Endothelial cell of umbilical vein (primary cell): ENCODE measurements around the gene GLI1. TPM values are rescaled to one million over a fixed set of nuclear protein-coding genes. Genes with fewer than 3 reads are reported as not detected.

Experiments used
- BruUV-seq: library from RNA; stranded (reverse); fragments of 400-500 nt; replicated peaks from 2 replicates; lab custom pipeline; 2021; lab: Mats Ljungman, UMichigan
- CTCF ChIA-PET: fragments of 300-600, 350-600 bp; sonication (Branson Sonifier 250); formaldehyde crosslinking; loops from one replicate; lab custom pipeline; 2021; ENCODE audit warnings: antibody characterized with exemption, inconsistent platforms; lab: Charles Lee
- POLR2A ChIA-PET: fragments of 300-600, 350-600 bp; sonication (Branson Sonifier 250); formaldehyde crosslinking; loops from one replicate; lab custom pipeline; 2021; ENCODE audit warnings: antibody characterized with exemption, inconsistent platforms; lab: Charles Lee
- DNase-seq: peaks from one replicate; pipeline ENCODE4 v3.0.0-alpha.2; 2011; ENCODE audit warnings: low read depth, low spot score
- FAIRE-seq: peaks from 2 replicates; lab custom pipeline; 2011; peaks lifted over from hg19 to GRCh38; lab: Jason Lieb, UNC
- H2AFZ ChIP-seq: 2 replicates; pipeline ENCODE4 v1.6.0; 2012; ENCODE audit warnings: low read depth, low read length, control low read depth, inconsistent platforms
- H3K27ac ChIP-seq: 2 replicates; pipeline ENCODE4 v1.5.1; 2011; ENCODE audit warnings: low read depth, mild to moderate bottlenecking, control low read depth, low read length, moderate library complexity; ENCODE audit not compliant: insufficient read depth
- H3K27me3 ChIP-seq, 2 experiments: 2 replicates each; pipeline versions ENCODE4 v1.6.0 to v1.6.1; 2011; ENCODE audit warnings: low read length in 2 of 2, mixed read lengths in 1 of 2; ENCODE audit not compliant: control insufficient read depth in 2 of 2, insufficient read depth in 2 of 2
- H3K36me3 ChIP-seq, 2 experiments: 2 replicates in 1 of 2; 3 replicates in 1 of 2; pipeline ENCODE4 v1.5.1; 2011; ENCODE audit warnings: low read length in 2 of 2, mild to moderate bottlenecking in 1 of 2, moderate library complexity in 1 of 2; ENCODE audit not compliant: control insufficient read depth in 2 of 2, insufficient read depth in 2 of 2; ENCODE audit errors: extremely low read depth in 1 of 2
- H3K4me1 ChIP-seq: 3 replicates; pipeline ENCODE4 v1.5.1; 2011; ENCODE audit warnings: mild to moderate bottlenecking, low read length; ENCODE audit not compliant: control insufficient read depth, insufficient read depth; ENCODE audit errors: extremely low read depth
- H3K4me2 ChIP-seq: 2 replicates; pipeline ENCODE4 v1.6.1; 2011; ENCODE audit warnings: low read length, control low read depth, mixed read lengths; ENCODE audit not compliant: insufficient read depth
- H3K4me3 ChIP-seq, 3 experiments: fragments of 200-600 bp in 1 of 3; sonication (generic), shearing (Covaris generic) in 1 of 3; replicated peaks in 1 of 3; 2 replicates each; pipeline ENCODE4 v1.5.1; 2011 to 2016; ENCODE audit warnings: control low read depth in 3 of 3, low read length in 3 of 3, mild to moderate bottlenecking in 2 of 3, inconsistent platforms in 1 of 3, low read depth in 1 of 3, moderate library complexity in 1 of 3; ENCODE audit not compliant: insufficient read depth in 1 of 3
- H3K79me2 ChIP-seq: 2 replicates; pipeline ENCODE4 v1.6.0; 2012; ENCODE audit warnings: low read length, inconsistent platforms; ENCODE audit not compliant: control insufficient read depth, insufficient read depth
- H3K9ac ChIP-seq: replicated peaks from 2 replicates; pipeline ENCODE3; 2011; ENCODE audit warnings: low read length, control low read depth; ENCODE audit not compliant: insufficient read depth; ENCODE audit errors: extremely low read depth
- H3K9me1 ChIP-seq: replicated peaks from 3 replicates; pipeline ENCODE4 v1.6.0; 2011; ENCODE audit warnings: mild to moderate bottlenecking, low read length; ENCODE audit not compliant: control insufficient read depth, insufficient read depth; ENCODE audit errors: extremely low read depth
- H3K9me3 ChIP-seq: replicated peaks from 2 replicates; pipeline ENCODE4 v1.5.1; 2012; ENCODE audit warnings: low read length, inconsistent platforms; ENCODE audit not compliant: control insufficient read depth, insufficient read depth
- H4K20me1 ChIP-seq: replicated peaks from 2 replicates; pipeline ENCODE3; 2011; ENCODE audit warnings: mild to moderate bottlenecking, low read length; ENCODE audit not compliant: control insufficient read depth, insufficient read depth; ENCODE audit errors: extremely low read depth
- CTCF ChIP-seq, 2 donors: IDR thresholded peaks; 1 replicate in 1 of 2; 2 replicates in 1 of 2; pipeline ENCODE4 v1.5.1; 2011; ENCODE audit warnings: low read length in 2 of 2, mild to moderate bottlenecking in 2 of 2, moderate library complexity in 2 of 2, control low read depth in 1 of 2, inconsistent platforms in 1 of 2, low read depth in 1 of 2; ENCODE audit not compliant: insufficient read depth in 1 of 2; ENCODE audit errors: extremely low read depth in 1 of 2
- EZH2 ChIP-seq: IDR thresholded peaks from 2 replicates; pipeline ENCODE4 v1.6.1; 2012; ENCODE audit warnings: borderline replicate concordance, low read depth, mild to moderate bottlenecking, moderate library complexity, low read length, inconsistent platforms; ENCODE audit not compliant: severe bottlenecking
- FOS ChIP-seq: IDR thresholded peaks from 2 replicates; pipeline ENCODE4 v1.6.1; 2011; ENCODE audit warnings: mild to moderate bottlenecking, low read length, moderate library complexity, borderline replicate concordance; ENCODE audit not compliant: insufficient read depth
- GATA2 ChIP-seq: IDR thresholded peaks from 2 replicates; pipeline ENCODE4 v1.7.0; 2011; ENCODE audit warnings: low read depth, mild to moderate bottlenecking, moderate library complexity, mixed read lengths, low read length; ENCODE audit not compliant: insufficient read length, insufficient read depth
- JUN ChIP-seq: IDR thresholded peaks from 2 replicates; pipeline ENCODE4 v1.6.1; 2011; ENCODE audit warnings: borderline replicate concordance, low read depth; ENCODE audit not compliant: insufficient read length, insufficient read depth
- MAX ChIP-seq: IDR thresholded peaks from 2 replicates; pipeline ENCODE4 v1.6.1; 2011; ENCODE audit not compliant: insufficient read depth, insufficient read length
- MYC ChIP-seq: IDR thresholded peaks from one replicate; pipeline ENCODE4 v1.6.1; 2011; ENCODE audit warnings: mild to moderate bottlenecking, low read depth, low read length
- POLR2A ChIP-seq: IDR thresholded peaks from 2 replicates; pipeline ENCODE4 v1.6.1; 2012; ENCODE audit warnings: low read depth, mild to moderate bottlenecking, control low read depth, low read length
- POLR2AphosphoS5 ChIP-seq: IDR thresholded peaks from 2 replicates; pipeline ENCODE4 v1.6.1; 2012; ENCODE audit warnings: low read depth, mild to moderate bottlenecking, control low read depth, low read length, moderate library complexity; ENCODE audit not compliant: insufficient read depth
- dilution Hi-C: fragments of 300-500 bp; cut with MboI; formaldehyde crosslinking; loops from one replicate; pipeline ENCODE4 v1.15.0; 2019; ENCODE audit warnings: low sequenced_read_pairs; ENCODE audit not compliant: extremely low pct_ligation_motif_present
- intact Hi-C: fragments of 100-400 bp; cut with micrococcal nuclease; formaldehyde crosslinking; loops from one replicate; pipeline ENCODE4 v1.10.0; 2022
- polyA plus RNA-seq, 4 experiments: library from polyadenylated mRNA; depleted of rRNA in 3 of 4; stranded (reverse) in 3 of 4; unstranded in 1 of 4; fragments of >200 nt; gene quantifications; 2 replicates each; pipeline versions ENCODE4 v1.2.1 to v1.2.3, GENCODE V29; 2011 to 2012; ENCODE audit warnings: missing spikeins in 1 of 4
- total RNA-seq: library from RNA; stranded (reverse); gene quantifications from 2 replicates; pipeline ENCODE4 v1.2.3, GENCODE V29; 2021

Gene GLI1
- total and polyA plus RNA-seq, 2 donors (not counting 3 experiments of a cell fraction or from before 2014, with no cell fraction given): 0.10 to 0.29 TPM

- DNase-seq (no peak), FAIRE-seq (no peak)
- no peaks in the 10 kb centered on the region for H3K27me3 ChIP-seq
- ChIA-PET POLR2A (no interaction called here), CTCF (interaction anchor here (1.1 to 1.3 kb wide), 2 partner anchors 39 to 111 kb away, joined by 3 read pairs; no protein-coding TSS in a partner anchor)
- H3K4me2 ChIP-seq: no peak overlapping the region
- dilution Hi-C loops: no loop called here
- intact Hi-C loops: no loop called here
- no peak overlapping the region for H3K27ac ChIP-seq
- H4K20me1 ChIP-seq: no peaks in the 10 kb centered on the region
- no peaks in the 10 kb centered on the region for H3K9me1 ChIP-seq
- peaks cover 7% of the 10 kb centered on the region for H3K79me2 ChIP-seq
- H3K4me3 ChIP-seq: no peak overlapping the region
- TF ChIP-seq POLR2AphosphoS5: no peak
- TF ChIP-seq GATA2: no peak
- TF ChIP-seq CTCF (IDR thresholded peaks at IDR 0.05; ENCODE audit: extremely low read depth in 1 of 2, insufficient read depth in 1 of 2, low read depth in 1 of 2, low read length in 2 of 2): no peak
- no peak for TF ChIP-seq JUN
- no peak for TF ChIP-seq POLR2A
- TF ChIP-seq FOS: no peak
- TF ChIP-seq MYC: no peak
- TF ChIP-seq EZH2: no peak
- no peak for TF ChIP-seq MAX
- no peak overlapping the region for H3K9ac ChIP-seq
- no peaks in the 10 kb centered on the region for H3K4me1 ChIP-seq
- no peaks in the 10 kb centered on the region for H3K36me3 ChIP-seq
- no peak overlapping the region for H2AFZ ChIP-seq
- BruUV-seq: no TSS peak
- H3K9me3 ChIP-seq: no peaks in the 10 kb centered on the region
Measured at GRCh38 chr12:57418255-57418654, 41.3 kb upstream of the GLI1 start.
